Naive thymus-derived CD4-positive, alpha-beta T cell (primary cell): Measurements from ENCODE around the gene AGPAT4. TPM values are rescaled to one million over a fixed set of nuclear protein-coding genes. Genes with fewer than 3 reads are reported as not detected.

Experiments
- ATAC-seq: fragments of 150-1000 bp; cut with Tn5 transposase; 2 replicates; pipeline ENCODE4 v1.10.0; 2021; ENCODE audit warnings: mild to moderate bottlenecking, moderate library complexity
- CTCF ChIA-PET: fragments of 350-600 bp; sonication (Branson Sonifier 250); formaldehyde crosslinking; loops from one replicate; lab custom pipeline; 2021; ENCODE audit warnings: antibody characterized with exemption; lab: Charles Lee
- POLR2A ChIA-PET: fragments of 350-600 bp; sonication (Branson Sonifier 250); formaldehyde crosslinking; loops from one replicate; lab custom pipeline; 2021; ENCODE audit warnings: antibody characterized with exemption, inconsistent platforms; lab: Charles Lee
- DNase-seq, 9 donors: peaks; one replicate each; pipeline versions ENCODE4 v3.0.0 to v3.0.0-alpha.2; 2020 to 2022; ENCODE audit warnings: mixed read lengths in 1 of 9
- H3K27ac ChIP-seq: one replicate; pipeline ENCODE4 v1.7.0; 2013; ENCODE audit warnings: mild to moderate bottlenecking, low read depth, low read length, moderate library complexity
- H3K27me3 ChIP-seq, 2 donors: one replicate each; pipeline ENCODE4 v1.7.0; 2013; ENCODE audit warnings: low read length in 2 of 2, mild to moderate bottlenecking in 2 of 2, moderate library complexity in 2 of 2; ENCODE audit not compliant: control insufficient read depth in 2 of 2, insufficient read depth in 2 of 2
- H3K36me3 ChIP-seq, 3 experiments: 1 replicate in 2 of 3; 2 replicates in 1 of 3; pipeline ENCODE4 v1.7.0; 2013; ENCODE audit warnings: low read length in 3 of 3, mild to moderate bottlenecking in 3 of 3, moderate library complexity in 1 of 3; ENCODE audit not compliant: insufficient read depth in 3 of 3, control insufficient read depth in 2 of 3
- H3K4me1 ChIP-seq, 2 donors: one replicate each; pipeline ENCODE4 v1.7.0; 2013; ENCODE audit warnings: low read length in 2 of 2, mild to moderate bottlenecking in 2 of 2, moderate library complexity in 1 of 2; ENCODE audit not compliant: control insufficient read depth in 2 of 2, insufficient read depth in 2 of 2
- H3K4me3 ChIP-seq: 2 replicates; pipeline ENCODE4 v1.7.0; 2013; ENCODE audit warnings: mild to moderate bottlenecking, low read length
- H3K9me3 ChIP-seq, 3 experiments: 1 replicate in 2 of 3; 2 replicates in 1 of 3; pipeline ENCODE4 v1.7.0; 2013; ENCODE audit warnings: low read length in 3 of 3; ENCODE audit not compliant: control insufficient read depth in 2 of 3
- H3K27ac Mint-ChIP-seq, 9 donors: one replicate each; pipeline ENCODE4 v1.8.0; 2020 to 2022; ENCODE audit warnings: mixed read lengths in 9 of 9, mild to moderate bottlenecking in 8 of 9, moderate library complexity in 5 of 9, inconsistent platforms in 2 of 9
- H3K27me3 Mint-ChIP-seq, 5 donors: one replicate each; pipeline ENCODE4 v1.8.0; 2021 to 2022; ENCODE audit warnings: mixed read lengths in 5 of 5, mild to moderate bottlenecking in 1 of 5
- H3K36me3 Mint-ChIP-seq, 5 donors: one replicate each; pipeline ENCODE4 v1.8.0; 2020 to 2022; ENCODE audit warnings: mixed read lengths in 5 of 5, mild to moderate bottlenecking in 3 of 5, inconsistent platforms in 1 of 5
- H3K4me1 Mint-ChIP-seq, 7 donors: one replicate each; pipeline ENCODE4 v1.8.0; 2020 to 2022; ENCODE audit warnings: mixed read lengths in 7 of 7, mild to moderate bottlenecking in 3 of 7, inconsistent platforms in 1 of 7
- H3K4me3 Mint-ChIP-seq, 10 donors: one replicate each; pipeline ENCODE4 v1.8.0; 2020 to 2022; ENCODE audit warnings: mild to moderate bottlenecking in 10 of 10, mixed read lengths in 10 of 10, moderate library complexity in 6 of 10, inconsistent platforms in 2 of 10
- H3K9me3 Mint-ChIP-seq, 11 donors: one replicate each; pipeline ENCODE4 v1.8.0; 2020 to 2022; ENCODE audit warnings: mixed read lengths in 11 of 11, mild to moderate bottlenecking in 4 of 11, inconsistent platforms in 1 of 11, moderate library complexity in 1 of 11
- intact Hi-C, 2 donors: fragments of 100-400 bp; cut with micrococcal nuclease; formaldehyde crosslinking; loops; one replicate each; pipeline ENCODE4 v1.15.1; 2023
- polyA plus RNA-seq, 2 donors: library from polyadenylated mRNA; unstranded; fragments of 300-500 nt; fragmentation: Illumina TruSeq; gene quantifications; one replicate each; pipeline ENCODE4 v1.2.3, GENCODE V29; 2021
- total RNA-seq, 6 experiments: library from RNA in 5 of 6; stranded (reverse) in 5 of 6; gene quantifications; 1 replicate in 5 of 6; 2 replicates in 1 of 6; pipeline ENCODE4 v1.2.3 and lab custom pipeline; 2021 to 2026

Gene AGPAT4
- total and polyA plus RNA-seq, 7 experiments from 2014 or later = 1.1 to 16.2 (median 2.4) TPM

DNA sequence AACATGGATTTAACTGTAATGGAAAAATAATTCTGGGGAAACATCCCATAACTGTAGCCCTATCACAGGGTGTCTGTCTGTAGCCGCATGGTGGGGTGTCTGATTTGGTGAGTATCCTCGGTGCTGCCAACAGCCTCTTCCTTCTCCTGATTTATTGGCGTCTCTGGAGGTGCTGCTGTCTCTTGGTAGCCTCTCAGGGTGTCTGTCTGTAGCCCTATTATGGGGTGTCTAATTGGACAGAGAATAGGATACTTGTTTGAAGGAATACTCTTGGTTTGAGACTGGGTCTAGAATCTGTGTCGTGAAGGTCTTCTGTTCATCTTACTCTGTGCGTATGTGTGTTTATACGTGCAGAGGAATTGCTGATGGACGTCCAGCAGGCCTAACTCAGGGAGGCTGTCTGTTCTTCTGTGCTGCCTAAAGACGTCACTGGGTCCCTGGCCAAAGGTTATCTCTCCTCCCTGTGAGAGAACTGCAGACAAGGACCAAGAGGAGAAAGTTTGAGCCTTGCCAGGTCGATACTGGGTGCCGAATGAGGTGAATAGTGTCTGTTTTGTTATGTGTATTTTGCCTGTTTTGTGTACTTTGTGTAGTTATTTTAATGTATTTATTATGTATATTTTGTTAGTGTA is 18.9 kb upstream of the AGPAT4 start:
- CTCF ChIA-PET = no interaction called here
- H3K36me3 Mint-ChIP-seq = no peaks in the 10 kb centered on the region
- intact Hi-C loops = no loop called here
- Histone ChIP-seq H3K27ac (no peak overlapping the region), H3K4me3 (no peak overlapping the region), H3K4me1 (no peaks in the 10 kb centered on the region), H3K36me3 (no peaks in the 10 kb centered on the region), H3K9me3 (no peaks in the 10 kb centered on the region), H3K27me3 (no peaks in the 10 kb centered on the region)
- no peaks in the 10 kb centered on the region for H3K9me3 Mint-ChIP-seq
- ATAC-seq (no peak), DNase-seq (no peak)
- POLR2A ChIA-PET = no interaction called here
- no peak overlapping the region for H3K27ac Mint-ChIP-seq
- H3K4me3 Mint-ChIP-seq = no peak overlapping the region
- H3K27me3 Mint-ChIP-seq = peaks cover 0 to 17% (median 4%) of the 10 kb centered on the region in 5 donors
- H3K4me1 Mint-ChIP-seq = peaks cover 0 to 2% (median 0%) of the 10 kb centered on the region in 7 donors

- no peaks in the 10 kb centered on the region for H3K27me3 ChIP-seq
- no peak for ATAC-seq
- Mint-ChIP-seq H3K27me3 (peaks cover 0 to 17% (median 4%) of the 10 kb centered on the region in 5 donors), H3K4me3 (no peak overlapping the region), H3K36me3 (no peaks in the 10 kb centered on the region), H3K9me3 (no peaks in the 10 kb centered on the region), H3K4me1 (peaks cover 0 to 2% (median 0%) of the 10 kb centered on the region in 7 donors), H3K27ac (no peak overlapping the region)
- no peaks in the 10 kb centered on the region for H3K4me1 ChIP-seq
- intact Hi-C loops = no loop called here
- DNase-seq = no peak
- H3K4me3 ChIP-seq = no peak overlapping the region
- ChIA-PET CTCF (no interaction called here), POLR2A (no interaction called here)
- no peaks in the 10 kb centered on the region for H3K9me3 ChIP-seq
- no peaks in the 10 kb centered on the region for H3K36me3 ChIP-seq
- no peak overlapping the region for H3K27ac ChIP-seq
Observed at GRCh38 chr6:161292145-161292544, 18.3 kb upstream of the AGPAT4 start.

DNA sequence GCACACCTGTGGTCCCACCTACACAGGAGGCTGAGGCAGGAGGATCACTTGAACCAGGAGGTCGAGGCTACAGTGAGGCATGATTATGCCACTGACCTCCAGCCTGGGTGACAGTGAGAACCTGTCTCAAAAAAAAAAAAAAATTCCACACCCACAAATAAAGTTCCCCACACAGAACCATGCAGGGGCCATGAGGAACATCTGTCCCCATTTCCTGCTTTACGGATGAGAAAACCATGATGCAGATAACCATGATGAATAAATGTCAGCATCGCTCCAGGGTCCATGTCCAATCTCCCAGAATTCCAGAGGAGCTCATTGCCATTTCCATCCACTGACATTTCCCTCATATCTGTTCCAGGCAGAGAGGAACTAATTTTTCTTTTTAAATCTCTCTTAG is 16.9 kb upstream of the AGPAT4 start:
- no peaks in the 10 kb centered on the region for H3K36me3 Mint-ChIP-seq
- ATAC-seq (no peak), DNase-seq (no peak)
- ChIA-PET POLR2A (no interaction called here), CTCF (no interaction called here)
- H3K27me3 Mint-ChIP-seq = peaks cover 8 to 16% (median 9%) of the 10 kb centered on the region in 5 donors
- no peaks in the 10 kb centered on the region for H3K9me3 Mint-ChIP-seq
- H3K27me3 ChIP-seq = no peaks in the 10 kb centered on the region
- H3K4me1 ChIP-seq = no peaks in the 10 kb centered on the region
- H3K9me3 ChIP-seq = no peaks in the 10 kb centered on the region
- no peaks in the 10 kb centered on the region for H3K36me3 ChIP-seq
- intact Hi-C loops = no loop called here
- H3K4me1 Mint-ChIP-seq = peaks cover 0 to 9% (median 0%) of the 10 kb centered on the region in 7 donors
- H3K27ac Mint-ChIP-seq = no peak overlapping the region
- H3K27ac ChIP-seq = no peak overlapping the region
- H3K4me3 Mint-ChIP-seq = no peak overlapping the region
- H3K4me3 ChIP-seq = no peak overlapping the region

DNA sequence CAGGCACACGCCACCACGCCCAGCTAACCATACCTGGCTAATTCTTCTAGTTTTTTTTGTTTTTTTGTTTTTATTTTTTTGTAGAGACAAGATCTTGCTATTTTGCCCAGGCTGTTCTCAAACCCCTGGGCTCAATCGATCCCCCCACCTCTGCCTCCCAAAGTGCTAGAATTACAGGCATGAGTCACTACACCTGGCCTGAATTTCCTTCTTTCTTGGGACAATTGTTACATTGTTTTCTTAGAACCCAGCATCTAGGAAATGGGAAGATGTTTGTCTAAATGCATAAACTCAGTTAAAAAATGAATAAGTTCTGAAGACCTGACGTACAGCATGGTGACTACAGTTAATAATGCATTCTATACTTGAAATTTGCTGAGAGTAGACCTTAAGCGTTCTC is 10.8 kb upstream of the AGPAT4 start:
- Mint-ChIP-seq H3K27ac (peak overlapping the region in 1 of 9 donors; percentile 1), H3K4me3 (peak overlapping the region in 1 of 10 donors; percentile 16), H3K4me1 (peaks cover 0 to 32% (median 0%) of the 10 kb centered on the region in 7 donors), H3K27me3 (peaks cover 0 to 21% (median 19%) of the 10 kb centered on the region in 5 donors), H3K9me3 (peaks cover 3 to 24% (median 10%) of the 10 kb centered on the region in 11 donors), H3K36me3 (peaks cover 3 to 10% (median 9%) of the 10 kb centered on the region in 5 donors)
- ATAC-seq (no peak), DNase-seq (no peak)
- H3K36me3 ChIP-seq = no peaks in the 10 kb centered on the region
- intact Hi-C loops = no loop called here
- CTCF ChIA-PET = no interaction called here
- H3K4me3 ChIP-seq = no peak overlapping the region
- no peaks in the 10 kb centered on the region for H3K9me3 ChIP-seq
- H3K27me3 ChIP-seq = no peaks in the 10 kb centered on the region
- H3K27ac ChIP-seq = no peak overlapping the region
- POLR2A ChIA-PET = no interaction called here
- no peaks in the 10 kb centered on the region for H3K4me1 ChIP-seq

DNA sequence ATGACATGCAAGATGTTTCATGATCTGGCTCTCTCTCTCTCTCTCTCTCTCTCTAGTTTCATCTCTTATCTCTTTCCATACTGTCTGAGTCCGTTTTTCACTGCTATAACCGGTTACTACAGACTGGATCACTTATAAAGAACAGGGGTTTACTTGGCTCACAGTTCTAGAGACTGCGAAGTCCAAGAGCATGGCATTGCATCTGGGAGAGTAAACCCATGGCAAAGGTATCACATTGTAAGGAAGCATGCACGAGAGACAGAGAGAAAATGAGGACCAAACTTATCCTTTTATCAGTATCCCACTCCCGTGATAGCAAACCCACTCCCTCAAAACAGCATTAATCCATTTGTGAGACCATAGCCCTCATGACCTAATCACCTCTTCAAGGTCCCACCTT is 7.2 kb upstream of the AGPAT4 start:
- Histone ChIP-seq H3K4me3 (no peak overlapping the region), H3K36me3 (no peaks in the 10 kb centered on the region), H3K27me3 (no peaks in the 10 kb centered on the region), H3K27ac (no peak overlapping the region), H3K9me3 (no peaks in the 10 kb centered on the region), H3K4me1 (no peaks in the 10 kb centered on the region)
- CTCF ChIA-PET = no interaction called here
- ATAC-seq (no peak), DNase-seq (no peak)
- Mint-ChIP-seq H3K9me3 (peaks cover 3 to 27% (median 10%) of the 10 kb centered on the region in 11 donors), H3K4me1 (peaks cover 0 to 24% (median 0%) of the 10 kb centered on the region in 7 donors), H3K36me3 (peaks cover 3 to 10% (median 9%) of the 10 kb centered on the region in 5 donors), H3K4me3 (no peak overlapping the region), H3K27ac (no peak overlapping the region), H3K27me3 (peaks cover 0 to 34% (median 11%) of the 10 kb centered on the region in 5 donors)
- POLR2A ChIA-PET = no interaction called here
- intact Hi-C loops = no loop called here

DNA sequence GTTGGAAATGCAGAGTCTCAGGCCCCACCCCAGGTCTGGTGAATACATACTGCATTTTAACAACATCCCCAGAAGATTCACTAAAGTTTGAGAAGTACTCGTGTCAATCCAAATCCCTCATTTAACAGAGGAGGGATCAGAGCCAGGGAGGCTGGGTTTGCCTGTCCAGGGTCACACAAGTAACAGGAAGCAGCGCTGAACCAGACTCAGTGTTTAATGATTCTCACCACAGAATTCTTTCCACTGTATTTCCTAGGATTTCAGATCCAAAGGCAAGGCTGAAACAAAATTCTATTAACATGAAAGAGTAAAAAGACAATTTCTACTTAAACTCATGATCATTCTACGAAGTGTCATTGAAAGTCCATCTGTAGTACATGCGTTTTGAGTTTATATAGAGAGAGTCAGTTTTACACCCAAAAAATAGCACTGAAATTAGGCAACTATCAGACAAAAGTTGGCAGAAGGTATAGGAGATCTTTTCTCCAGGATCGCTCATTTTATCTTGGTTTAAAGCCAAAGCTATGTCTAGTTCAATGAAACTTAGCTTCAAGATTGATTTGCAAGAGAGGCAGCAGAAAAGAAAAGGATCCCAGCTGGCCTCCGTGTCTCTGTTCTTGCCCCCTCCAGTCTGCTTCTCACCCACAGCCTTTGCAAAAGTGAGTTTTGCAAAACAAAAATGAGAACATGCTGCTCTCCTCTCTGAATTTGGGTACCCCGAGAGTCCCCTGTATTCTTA is 6.0 kb upstream of the AGPAT4 start:
- no peaks in the 10 kb centered on the region for H3K4me1 ChIP-seq
- no peaks in the 10 kb centered on the region for H3K27me3 ChIP-seq
- peaks cover 0 to 36% (median 12%) of the 10 kb centered on the region in 5 donors for H3K27me3 Mint-ChIP-seq
- peaks cover 3 to 27% (median 10%) of the 10 kb centered on the region in 11 donors for H3K9me3 Mint-ChIP-seq
- intact Hi-C loops = loop anchor here in 1 of 2 donors (10.0 kb wide), 1 partner anchor 1305 kb away; no protein-coding TSS in a partner anchor
- peaks cover 3 to 11% (median 9%) of the 10 kb centered on the region in 5 donors for H3K36me3 Mint-ChIP-seq
- H3K4me3 ChIP-seq = no peak overlapping the region
- no peaks in the 10 kb centered on the region for H3K9me3 ChIP-seq
- H3K4me3 Mint-ChIP-seq = no peak overlapping the region
- DNase-seq (no peak), ATAC-seq (no peak)
- H3K36me3 ChIP-seq = no peaks in the 10 kb centered on the region
- peaks cover 0 to 17% (median 0%) of the 10 kb centered on the region in 7 donors for H3K4me1 Mint-ChIP-seq
- ChIA-PET POLR2A (no interaction called here), CTCF (no interaction called here)
- H3K27ac ChIP-seq = no peak overlapping the region
- H3K27ac Mint-ChIP-seq = peak overlapping the region in 1 of 9 donors; percentile 10
